ENCODE results near the gene PCED1B. TPM values are rescaled to one million over a fixed set of nuclear protein-coding genes. Genes with fewer than 3 reads are reported as not detected.
A peak's percentile ranks its signal among the peaks of the same experiment; 100 is the strongest.
"Not testable (repeated sequence)": the region's sequence is repeated elsewhere in the genome, so short reads cannot be mapped to it uniquely, and the experiment has no call there.

PCED1B gene
- total and polyA plus RNA-seq, 2 donors (not counting 1 experiment from before 2014, with no cell fraction given), result 26.2 to 45.8 TPM

DNA sequence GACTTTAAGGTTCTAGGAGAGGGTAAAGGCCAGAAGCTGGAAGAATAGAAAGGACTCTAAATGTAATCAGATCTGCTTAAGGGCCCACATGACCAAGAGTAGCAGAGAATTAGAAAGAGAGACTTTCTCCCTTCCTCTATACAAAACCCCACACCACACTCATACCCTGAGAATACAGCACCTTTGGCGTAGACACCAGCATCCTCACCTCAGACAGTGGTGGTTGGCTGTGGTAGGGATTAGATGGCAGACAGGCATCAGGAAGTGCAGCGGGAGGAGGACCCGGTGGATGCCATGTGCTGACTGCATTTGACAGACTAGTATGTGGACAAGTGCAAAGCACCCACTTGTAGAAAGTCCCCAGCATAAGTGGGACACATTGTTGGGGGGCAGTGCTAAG is 98.6 kb downstream of the PCED1B start:
- WGBS (ENCODE audit: insufficient coverage), result 94% methylated on average over 2 of the region's 3 CpGs
- peaks cover 16% of the 10 kb centered on the region for H3K4me1 Mint-ChIP-seq
- no peak overlapping the region for H3K4me3 Mint-ChIP-seq
- H3K9me3 ChIP-seq (ENCODE audit: control extremely low read depth in 1 of 3, control insufficient read depth in 2 of 3, insufficient read depth in 1 of 3, low read length in 2 of 3), result no peaks in the 10 kb centered on the region
- intact Hi-C loops (cut with micrococcal nuclease), result no loop called here
- POLR2A ChIA-PET, result no interaction called here
- no peaks in the 10 kb centered on the region for H3K9me3 Mint-ChIP-seq (ENCODE audit: insufficient read depth)
- H3K4me2 ChIP-seq (replicated peaks; ENCODE audit: low read depth, low read length, poor library complexity, severe bottlenecking), result no peak overlapping the region
- ATAC-seq (ENCODE audit: low read depth), result no peak
- no peak overlapping the region for H3K27ac ChIP-seq (ENCODE audit: low read length in 2 of 2)
- H3K4me3 ChIP-seq (ENCODE audit: control extremely low read depth in 1 of 5, extremely low read depth in 1 of 5, insufficient read depth in 1 of 5, low read depth in 2 of 5, low read length in 4 of 5), result no peak overlapping the region
- H3K9ac ChIP-seq (ENCODE audit: low read length), result no peak overlapping the region
- H2AFZ ChIP-seq (ENCODE audit: insufficient read depth, low read depth, low read length, poor library complexity, severe bottlenecking), result no peak overlapping the region
- peaks cover 21% of the 10 kb centered on the region for H3K79me2 ChIP-seq (ENCODE audit: control insufficient read depth, insufficient read depth, low read length)
- H3K27ac Mint-ChIP-seq, result no peak overlapping the region
- no peak for DNase-seq
- no peaks in the 10 kb centered on the region for H4K20me1 ChIP-seq (ENCODE audit: control insufficient read depth, insufficient read depth, low read length, poor library complexity, severe bottlenecking)
- no peaks in the 10 kb centered on the region for H3K4me1 ChIP-seq (ENCODE audit: control insufficient read depth in 2 of 2, insufficient read depth in 2 of 2, low read length in 2 of 2)
- H3K27me3 ChIP-seq (replicated peaks in 1 of 4; ENCODE audit: control extremely low read depth in 1 of 4, control insufficient read depth in 3 of 4, insufficient read depth in 4 of 4, low read length in 3 of 4), result no peaks in the 10 kb centered on the region
- no peak for TF ChIP-seq EZH2 (IDR thresholded peaks at IDR 0.05; ENCODE audit: borderline replicate concordance, insufficient read depth, low read depth, low read length, poor library complexity, severe bottlenecking)
- TF ChIP-seq, protein P1, sequence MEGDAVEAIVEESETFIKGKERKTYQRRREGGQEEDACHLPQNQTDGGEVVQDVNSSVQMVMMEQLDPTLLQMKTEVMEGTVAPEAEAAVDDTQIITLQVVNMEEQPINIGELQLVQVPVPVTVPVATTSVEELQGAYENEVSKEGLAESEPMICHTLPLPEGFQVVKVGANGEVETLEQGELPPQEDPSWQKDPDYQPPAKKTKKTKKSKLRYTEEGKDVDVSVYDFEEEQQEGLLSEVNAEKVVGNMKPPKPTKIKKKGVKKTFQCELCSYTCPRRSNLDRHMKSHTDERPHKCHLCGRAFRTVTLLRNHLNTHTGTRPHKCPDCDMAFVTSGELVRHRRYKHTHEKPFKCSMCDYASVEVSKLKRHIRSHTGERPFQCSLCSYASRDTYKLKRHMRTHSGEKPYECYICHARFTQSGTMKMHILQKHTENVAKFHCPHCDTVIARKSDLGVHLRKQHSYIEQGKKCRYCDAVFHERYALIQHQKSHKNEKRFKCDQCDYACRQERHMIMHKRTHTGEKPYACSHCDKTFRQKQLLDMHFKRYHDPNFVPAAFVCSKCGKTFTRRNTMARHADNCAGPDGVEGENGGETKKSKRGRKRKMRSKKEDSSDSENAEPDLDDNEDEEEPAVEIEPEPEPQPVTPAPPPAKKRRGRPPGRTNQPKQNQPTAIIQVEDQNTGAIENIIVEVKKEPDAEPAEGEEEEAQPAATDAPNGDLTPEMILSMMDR (IDR thresholded peaks at IDR 0.05), result no peak
- H3K27me3 Mint-ChIP-seq, result no peaks in the 10 kb centered on the region
- H3K36me3 ChIP-seq (replicated peaks in 1 of 2; ENCODE audit: control extremely low read depth in 1 of 2, control insufficient read depth in 1 of 2, extremely low read depth in 1 of 2, insufficient read depth in 2 of 2, low read length in 1 of 2), result no peaks in the 10 kb centered on the region
- CTCF ChIA-PET, result no interaction called here

DNA sequence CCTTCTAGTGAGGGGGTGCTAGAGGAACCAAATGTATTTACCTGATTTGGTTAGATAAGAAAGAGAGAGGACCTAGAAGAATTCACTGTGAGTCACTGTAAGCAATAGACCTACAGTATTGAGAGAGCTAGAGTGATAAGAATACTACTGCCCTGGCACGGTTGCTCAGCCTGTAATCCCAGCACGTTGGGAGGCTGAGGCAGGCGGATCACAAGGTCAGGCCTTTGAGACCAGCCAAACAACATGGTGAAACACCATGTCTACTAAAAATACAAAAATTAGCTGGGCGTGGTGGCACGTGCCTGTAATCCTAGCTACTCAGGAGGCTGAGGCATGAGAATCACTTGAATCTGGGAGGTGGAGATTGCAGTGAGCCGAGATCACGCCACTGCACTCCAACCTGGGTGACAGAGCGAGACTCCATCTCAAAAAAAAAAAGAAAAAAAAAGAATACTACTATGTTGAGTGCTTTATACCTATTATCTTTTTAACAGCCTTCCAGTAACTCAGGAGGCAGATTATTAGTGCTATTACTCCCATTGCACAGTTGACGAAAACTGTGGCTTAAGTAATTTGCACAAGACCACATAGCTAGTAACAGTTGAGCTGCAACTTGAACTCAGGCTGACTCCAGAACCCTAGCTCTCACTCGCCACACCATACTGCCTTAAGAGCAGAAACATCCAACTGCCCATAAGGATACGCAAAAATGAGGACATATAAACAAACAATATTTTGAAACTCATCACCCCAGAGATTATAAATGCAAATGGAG is 102.9 kb downstream of the PCED1B start:
- H3K9me3 ChIP-seq (ENCODE audit: control extremely low read depth in 1 of 3, control insufficient read depth in 2 of 3, insufficient read depth in 1 of 3, low read length in 2 of 3); H3K9me3 Mint-ChIP-seq (ENCODE audit: insufficient read depth); H3K4me2 ChIP-seq (replicated peaks; ENCODE audit: low read depth, low read length, poor library complexity, severe bottlenecking); H2AFZ ChIP-seq (ENCODE audit: insufficient read depth, low read depth, low read length, poor library complexity, severe bottlenecking); DNase-seq; H3K27me3 Mint-ChIP-seq; intact Hi-C loops (cut with micrococcal nuclease); H3K4me1 ChIP-seq (ENCODE audit: control insufficient read depth in 2 of 2, insufficient read depth in 2 of 2, low read length in 2 of 2); H3K27ac ChIP-seq (ENCODE audit: low read length in 2 of 2); H3K36me3 ChIP-seq (replicated peaks in 1 of 2; ENCODE audit: control extremely low read depth in 1 of 2, control insufficient read depth in 1 of 2, extremely low read depth in 1 of 2, insufficient read depth in 2 of 2, low read length in 1 of 2); H3K4me3 ChIP-seq (ENCODE audit: control extremely low read depth in 1 of 5, extremely low read depth in 1 of 5, insufficient read depth in 1 of 5, low read depth in 2 of 5, low read length in 4 of 5); H3K27me3 ChIP-seq (replicated peaks in 1 of 4; ENCODE audit: control extremely low read depth in 1 of 4, control insufficient read depth in 3 of 4, insufficient read depth in 4 of 4, low read length in 3 of 4); POLR2A ChIA-PET; H4K20me1 ChIP-seq (ENCODE audit: control insufficient read depth, insufficient read depth, low read length, poor library complexity, severe bottlenecking); H3K9ac ChIP-seq (ENCODE audit: low read length): not testable (repeated sequence)
- H3K79me2 ChIP-seq (ENCODE audit: control insufficient read depth, insufficient read depth, low read length), result peaks cover 12% of the 10 kb centered on the region
- H3K27ac Mint-ChIP-seq, result peak overlapping the region; percentile 64
- CTCF ChIA-PET, result interaction anchor here (1.2 to 2.1 kb wide), 4 partner anchors 8 to 216 kb away, joined by 3 to 6 read pairs (median 4); no protein-coding TSS in a partner anchor
- H3K4me3 Mint-ChIP-seq, result peak overlapping the region; percentile 23
- no CpG with 5 or more reads among the region's 11 CpGs for WGBS (ENCODE audit: insufficient coverage)
- H3K4me1 Mint-ChIP-seq, result peaks cover 21% of the 10 kb centered on the region
- ATAC-seq (ENCODE audit: low read depth), result peak; percentile 36
